Measurements from ENCODE around the gene SLC25A11. TPM values are rescaled to one million over a fixed set of nuclear protein-coding genes. Genes with fewer than 3 reads are reported as not detected.

Gene SLC25A11
- total RNA-seq, 1 experiment from 2014 or later = 54.5 TPM

DNA sequence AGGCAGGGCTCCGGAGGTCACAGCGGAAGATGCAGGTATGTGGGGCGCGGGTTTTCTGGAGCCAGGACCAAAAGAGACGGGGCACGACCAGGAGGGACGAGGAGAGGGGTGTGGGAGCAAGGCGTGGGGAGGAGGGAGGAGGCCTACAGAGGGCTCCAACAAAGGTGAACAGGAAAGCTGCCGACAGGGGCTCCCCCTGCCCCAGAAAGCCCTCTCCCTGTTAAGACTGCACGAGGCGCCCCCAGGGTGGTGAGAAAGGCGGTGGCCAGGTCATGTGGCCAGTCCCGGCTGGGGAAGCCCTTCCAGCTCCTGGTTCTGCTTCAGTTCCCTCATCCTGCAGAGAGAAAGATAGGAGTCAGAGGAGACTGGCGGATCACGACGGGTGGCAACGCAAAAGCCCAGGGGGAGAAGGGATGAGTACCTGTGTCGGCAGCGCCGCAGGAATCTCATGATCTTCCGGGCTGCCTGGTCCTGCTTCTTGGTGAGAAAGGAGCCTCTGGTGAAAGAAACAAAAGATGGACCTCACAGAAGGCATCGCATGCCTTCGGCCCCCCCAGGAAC, 28.7 kb upstream of the SLC25A11 start:
- TF ChIP-seq, protein P1, sequence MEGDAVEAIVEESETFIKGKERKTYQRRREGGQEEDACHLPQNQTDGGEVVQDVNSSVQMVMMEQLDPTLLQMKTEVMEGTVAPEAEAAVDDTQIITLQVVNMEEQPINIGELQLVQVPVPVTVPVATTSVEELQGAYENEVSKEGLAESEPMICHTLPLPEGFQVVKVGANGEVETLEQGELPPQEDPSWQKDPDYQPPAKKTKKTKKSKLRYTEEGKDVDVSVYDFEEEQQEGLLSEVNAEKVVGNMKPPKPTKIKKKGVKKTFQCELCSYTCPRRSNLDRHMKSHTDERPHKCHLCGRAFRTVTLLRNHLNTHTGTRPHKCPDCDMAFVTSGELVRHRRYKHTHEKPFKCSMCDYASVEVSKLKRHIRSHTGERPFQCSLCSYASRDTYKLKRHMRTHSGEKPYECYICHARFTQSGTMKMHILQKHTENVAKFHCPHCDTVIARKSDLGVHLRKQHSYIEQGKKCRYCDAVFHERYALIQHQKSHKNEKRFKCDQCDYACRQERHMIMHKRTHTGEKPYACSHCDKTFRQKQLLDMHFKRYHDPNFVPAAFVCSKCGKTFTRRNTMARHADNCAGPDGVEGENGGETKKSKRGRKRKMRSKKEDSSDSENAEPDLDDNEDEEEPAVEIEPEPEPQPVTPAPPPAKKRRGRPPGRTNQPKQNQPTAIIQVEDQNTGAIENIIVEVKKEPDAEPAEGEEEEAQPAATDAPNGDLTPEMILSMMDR (IDR thresholded peaks at IDR 0.05; ENCODE audit: unreplicated experiment) = no peak
- DNase-seq (ENCODE audit: unreplicated experiment) = peak; percentile 44
- H3K27me3 Mint-ChIP-seq (ENCODE audit: insufficient read depth, unreplicated experiment) = no peaks in the 10 kb centered on the region
- intact Hi-C loops (cut with micrococcal nuclease) = loop anchor here (1.0 kb wide), 2 partner anchors 19 to 59 kb away; no protein-coding TSS in a partner anchor
- ChIA-PET POLR2A (interaction anchor here (0.7 to 13.3 kb wide), 15 partner anchors 10 to 265 kb away, joined by 3 to 639 read pairs (median 8); partner anchors contain the start of genes C17orf107, CAMTA2, ENO3 and INCA1), CTCF (interaction anchor here (0.6 to 2.4 kb wide), 7 partner anchors 18 to 179 kb away, joined by 3 to 12 read pairs (median 4); no protein-coding TSS in a partner anchor)
- peaks cover 15% of the 10 kb centered on the region for H3K4me1 Mint-ChIP-seq (ENCODE audit: insufficient read depth, unreplicated experiment)
- no peak overlapping the region for H3K4me3 Mint-ChIP-seq (ENCODE audit: unreplicated experiment)
- BruUV-seq (replicated peaks) = TSS peak; percentile 65
- H3K36me3 Mint-ChIP-seq (ENCODE audit: insufficient read depth, unreplicated experiment) = peaks cover 40% of the 10 kb centered on the region
- H3K9me3 Mint-ChIP-seq (ENCODE audit: unreplicated experiment) = no peaks in the 10 kb centered on the region
- H3K27ac Mint-ChIP-seq (ENCODE audit: low read depth, unreplicated experiment) = no peak overlapping the region

DNA sequence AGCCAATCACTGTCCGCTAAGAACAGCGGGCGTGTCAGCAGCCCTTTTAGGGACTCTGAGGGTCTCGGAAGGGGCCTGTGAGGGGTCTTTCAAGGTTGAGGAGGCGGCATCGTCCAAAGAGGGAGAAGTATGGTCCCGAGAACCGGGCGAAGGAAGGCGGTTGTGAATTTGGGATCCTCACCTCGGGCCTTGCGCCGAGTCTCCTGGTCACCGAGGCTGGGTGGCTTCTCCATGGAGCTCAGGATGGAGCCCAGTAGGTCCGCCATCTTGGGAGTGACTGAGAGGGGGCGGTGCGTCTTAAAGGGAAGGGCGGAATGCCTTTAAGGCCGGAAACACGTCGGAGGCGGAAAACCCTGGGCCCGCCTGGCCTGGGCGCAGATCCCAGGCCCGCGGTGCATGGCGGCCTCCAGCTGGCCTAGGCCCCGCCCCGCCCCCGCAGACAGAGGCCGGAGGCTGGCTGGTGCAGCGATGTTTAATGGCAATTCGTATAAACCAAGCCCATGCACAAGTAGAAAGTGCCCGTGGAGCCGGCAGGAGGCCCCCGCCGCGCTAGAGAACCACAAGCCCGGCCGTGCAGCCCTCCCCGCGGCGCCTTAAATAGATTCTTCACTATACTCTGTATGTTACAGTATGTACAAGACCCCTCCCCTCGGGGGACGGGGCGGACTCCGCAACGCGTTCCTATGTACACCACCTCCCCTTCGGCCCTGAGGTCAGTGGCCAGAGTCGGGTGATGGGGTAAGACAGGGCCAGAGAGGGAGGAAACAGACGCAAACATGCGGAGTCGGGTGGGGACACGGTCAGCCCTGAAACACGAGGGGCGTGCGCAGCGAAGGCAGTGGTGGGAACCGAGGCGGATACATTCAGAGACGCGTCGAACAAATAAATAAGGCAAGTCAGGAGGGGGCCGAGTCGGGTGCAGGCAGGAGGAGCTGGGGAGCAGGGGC, 28.0 kb upstream of the SLC25A11 start, which contains the start of gene SPAG7:
SPAG7 (minus strand) TSS at position 279 of the 947 bp plus-strand sequence; CDS start at position 266, 13 bp downstream.
- POLR2A ChIA-PET = interaction anchor here (0.6 to 13.3 kb wide), 25 partner anchors 11 to 452 kb away, joined by 3 to 639 read pairs (median 6); partner anchors contain the start of genes C17orf107, CAMTA2, CXCL16 and ENO3
- Mint-ChIP-seq H3K4me1 (ENCODE audit: insufficient read depth, unreplicated experiment) (peaks cover 15% of the 10 kb centered on the region), H3K4me3 (ENCODE audit: unreplicated experiment) (no peak within 1 kb of the TSS), H3K27ac (ENCODE audit: low read depth, unreplicated experiment) (no peak within 1 kb of the TSS), H3K9me3 (ENCODE audit: unreplicated experiment) (no peaks in the 10 kb centered on the region), H3K27me3 (ENCODE audit: insufficient read depth, unreplicated experiment) (no peaks in the 10 kb centered on the region), H3K36me3 (ENCODE audit: insufficient read depth, unreplicated experiment) (peaks cover 33% of the 10 kb centered on the region)
- TF ChIP-seq, protein P1 (IDR thresholded peaks at IDR 0.05; ENCODE audit: unreplicated experiment) = no peak
- intact Hi-C loops (cut with micrococcal nuclease) = no loop called here
- BruUV-seq (replicated peaks) = no TSS peak
- peak; percentile 95 for DNase-seq (ENCODE audit: unreplicated experiment)
- CTCF ChIA-PET = interaction anchor here (0.5 to 2.2 kb wide), 10 partner anchors 19 to 256 kb away, joined by 3 to 11 read pairs (median 4); partner anchors contain the start of genes INCA1 and KIF1C

DNA sequence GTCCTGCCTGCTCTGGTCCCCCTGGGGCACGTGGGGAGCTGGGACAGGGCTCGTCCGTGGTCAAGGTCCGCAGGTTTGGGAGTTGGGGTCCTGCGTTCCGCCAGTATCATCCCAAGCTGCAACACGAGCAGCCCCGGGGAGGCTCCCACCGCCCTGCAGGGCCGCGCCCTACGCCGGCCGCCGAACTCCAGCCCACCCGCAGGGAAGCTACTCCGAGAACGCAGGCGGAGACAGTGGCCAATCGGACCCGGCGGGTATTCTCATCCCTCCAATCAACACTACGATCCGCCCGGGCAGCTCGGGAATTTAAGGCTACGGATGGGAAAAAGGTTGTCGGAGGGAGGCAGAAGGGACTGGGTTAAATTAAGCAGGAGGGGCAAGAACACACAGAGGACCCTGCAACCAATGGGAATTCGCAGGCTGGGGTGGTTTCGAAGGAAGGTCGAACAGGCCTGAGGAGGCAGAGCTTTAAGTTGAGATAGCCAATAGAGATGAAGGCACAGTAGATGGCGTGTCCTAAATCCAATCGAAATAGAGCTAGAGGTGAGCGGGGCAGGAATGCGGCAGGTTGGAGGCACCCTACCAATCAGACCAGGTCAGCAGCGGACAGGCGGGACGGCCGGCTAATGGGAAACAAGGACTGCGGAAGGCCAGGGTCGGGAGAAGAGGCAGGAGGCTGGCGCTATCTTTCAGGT, 27.1 kb upstream of the SLC25A11 start:
- Mint-ChIP-seq H3K4me1 (ENCODE audit: insufficient read depth, unreplicated experiment) (peaks cover 15% of the 10 kb centered on the region), H3K27me3 (ENCODE audit: insufficient read depth, unreplicated experiment) (no peaks in the 10 kb centered on the region), H3K9me3 (ENCODE audit: unreplicated experiment) (no peaks in the 10 kb centered on the region), H3K4me3 (ENCODE audit: unreplicated experiment) (no peak overlapping the region), H3K36me3 (ENCODE audit: insufficient read depth, unreplicated experiment) (peaks cover 27% of the 10 kb centered on the region), H3K27ac (ENCODE audit: low read depth, unreplicated experiment) (no peak overlapping the region)
- ChIA-PET POLR2A (interaction anchor here (0.6 to 13.3 kb wide), 26 partner anchors 11 to 453 kb away, joined by 3 to 639 read pairs (median 6); partner anchors contain the start of genes C17orf107, CAMTA2, CXCL16 and ENO3), CTCF (interaction anchor here (0.5 to 2.2 kb wide), 7 partner anchors 19 to 255 kb away, joined by 3 to 11 read pairs (median 4); partner anchors contain the start of genes INCA1 and KIF1C)
- no TSS peak for BruUV-seq (replicated peaks)
- intact Hi-C loops (cut with micrococcal nuclease) = no loop called here
- DNase-seq (ENCODE audit: unreplicated experiment) = peak; percentile 99
- TF ChIP-seq, protein P1 (IDR thresholded peaks at IDR 0.05; ENCODE audit: unreplicated experiment) = no peak

All from MCF 10A (cell line).